Right lobe of liver (tissue), 4 donors: Measurements from ENCODE around the gene FAM184A.

Experiments used
- CTCF ChIP-seq, 4 donors: fragments of 200-600 bp in 3 of 4; fragments of 450-650 bp in 1 of 4; IDR thresholded peaks; one replicate each; pipeline versions ENCODE4 v1.5.1 to v1.8.0; 2016 to 2022; ENCODE audit warnings: antibody characterized with exemption in 4 of 4, mild to moderate bottlenecking in 2 of 4
- POLR2A ChIP-seq: fragments of 450-650 bp; IDR thresholded peaks from one replicate; pipeline ENCODE4 v1.6.1; 2017; ENCODE audit warnings: antibody characterized with exemption, mild to moderate bottlenecking
- donor health status: DM: no; HTN: no; CAD: no.
- donor health status: DM: no; HTN: no; CAD: no.
- donor health status: DM: no; HTN: yes; CAD: no.

- no peak for TF ChIP-seq CTCF (IDR thresholded peaks at IDR 0.05)
- TF ChIP-seq POLR2A, result no peak
Observed at GRCh38 chr6:119071576-119071975, 6.9 kb downstream of the FAM184A start.
